HG03025 (cell line): Measurements from ENCODE around the gene LRP5.

Experiments used
- ATAC-seq: cut with Tn5 transposase; IDR thresholded peaks from one replicate; pipeline ENCODE4 v1.9.1; 2021; ENCODE audit warnings: mild to moderate bottlenecking, moderate library complexity; ENCODE audit not compliant: unreplicated experiment, low FRiP score

LRP5 gene

GRCh38 chr11:68303982-68304780 lies 8.2 kb upstream of the LRP5 start:
- no peak for ATAC-seq

GRCh38 chr11:68306636-68307035 lies 5.8 kb upstream of the LRP5 start:
- ATAC-seq: no peak

GRCh38 chr11:68308068-68308467 lies 4.3 kb upstream of the LRP5 start:
- no peak for ATAC-seq

GRCh38 chr11:68309621-68310185 lies 2.7 kb upstream of the LRP5 start:
- no peak for ATAC-seq

- no peak for ATAC-seq
Measured at GRCh38 chr11:68311160-68312116, 953 bp upstream of the LRP5 start.

GRCh38 chr11:68312780-68313573 lies 586 bp downstream of the LRP5 start:
- no peak for ATAC-seq

- no peak for ATAC-seq
Measured at GRCh38 chr11:68313574-68314202, 1.3 kb downstream of the LRP5 start.

- ATAC-seq: no peak
Measured at GRCh38 chr11:68314203-68315170, 2.1 kb downstream of the LRP5 start.

GRCh38 chr11:68315171-68315920 lies 3.0 kb downstream of the LRP5 start:
- ATAC-seq: no peak

- ATAC-seq: no peak
Measured at GRCh38 chr11:68317147-68317785, 4.9 kb downstream of the LRP5 start.

- ATAC-seq: no peak
Measured at GRCh38 chr11:68321293-68322051, 9.1 kb downstream of the LRP5 start.

- ATAC-seq: no peak
Measured at GRCh38 chr11:68322052-68322430, 9.7 kb downstream of the LRP5 start.

GRCh38 chr11:68324241-68324640 lies 11.8 kb downstream of the LRP5 start:
- no peak for ATAC-seq

GRCh38 chr11:68324695-68325094 lies 12.3 kb downstream of the LRP5 start:
- no peak for ATAC-seq

GRCh38 chr11:68325183-68325906 lies 13.0 kb downstream of the LRP5 start:
- no peak for ATAC-seq

- no peak for ATAC-seq
Measured at GRCh38 chr11:68325907-68326220, 13.5 kb downstream of the LRP5 start.
